PC-9 (cell line): ENCODE results near the gene ARMC12. TPM values are rescaled to one million over a fixed set of nuclear protein-coding genes. Genes with fewer than 3 reads are reported as not detected.

Source experiments
- BruUV-seq: library from RNA; stranded (reverse); fragments of 400-500 nt; replicated peaks from 2 replicates; lab custom pipeline; 2021; lab: Mats Ljungman, UMichigan
- CTCF ChIA-PET: fragments of 300-600 bp; sonication (Branson Sonifier 250); formaldehyde crosslinking; loops from one replicate; lab custom pipeline; 2022; ENCODE audit warnings: antibody characterized with exemption; lab: Charles Lee
- POLR2A ChIA-PET: fragments of 300-600 bp; sonication (Branson Sonifier 250); formaldehyde crosslinking; loops from one replicate; lab custom pipeline; 2022; ENCODE audit warnings: antibody characterized with exemption; ENCODE audit not compliant: unreplicated experiment; lab: Charles Lee
- DNase-seq, 2 experiments: peaks; one replicate each; pipeline versions ENCODE4 v3.0.0 to v3.0.0-alpha.2; 2015 to 2022; ENCODE audit warnings: mixed read lengths in 1 of 2
- H2AFZ ChIP-seq: fragments of 200-600 bp; sonication (generic); 2 replicates; pipeline ENCODE4 v1.8.1; 2017; ENCODE audit warnings: antibody characterized with exemption
- H3F3A ChIP-seq: fragments of 200-600 bp; sonication (generic); 2 replicates; pipeline ENCODE4 v1.8.1; 2017; ENCODE audit warnings: antibody characterized with exemption, mild to moderate bottlenecking, low read depth; ENCODE audit not compliant: insufficient read depth
- H3K27ac ChIP-seq: fragments of 200-600 bp; sonication (generic); 2 replicates; pipeline ENCODE4 v1.6.1; 2016; ENCODE audit warnings: mixed run types
- H3K27me3 ChIP-seq: fragments of 200-600 bp; sonication (generic); 2 replicates; pipeline ENCODE4 v1.6.1; 2016; ENCODE audit warnings: low read depth, mixed run types; ENCODE audit not compliant: insufficient read depth
- H3K36me3 ChIP-seq: fragments of 200-600 bp; sonication (generic); 2 replicates; pipeline ENCODE4 v1.6.1; 2016; ENCODE audit warnings: low read depth, mixed run types
- H3K4me1 ChIP-seq: fragments of 200-600 bp; sonication (generic); replicated peaks from 2 replicates; pipeline ENCODE4 v1.6.1; 2016; ENCODE audit warnings: mixed run types; ENCODE audit not compliant: insufficient read depth
- H3K4me2 ChIP-seq: fragments of 200-600 bp; sonication (generic); 2 replicates; pipeline ENCODE4 v1.6.1; 2017; ENCODE audit warnings: mixed run types
- H3K4me3 ChIP-seq: fragments of 200-600 bp; sonication (generic); 2 replicates; pipeline ENCODE4 v1.6.1; 2016; ENCODE audit warnings: mixed run types
- H3K79me2 ChIP-seq: fragments of 200-600 bp; sonication (generic); 2 replicates; pipeline ENCODE4 v1.6.1; 2017; ENCODE audit warnings: low read depth, mixed run types
- H3K9me2 ChIP-seq: fragments of 200-600 bp; sonication (generic); 2 replicates; pipeline ENCODE4 v1.8.1; 2017; ENCODE audit warnings: mild to moderate bottlenecking; ENCODE audit not compliant: insufficient read depth
- H3K9me3 ChIP-seq: fragments of 200-600 bp; sonication (generic); 2 replicates; pipeline ENCODE4 v1.8.1; 2016; ENCODE audit warnings: low read depth; ENCODE audit not compliant: insufficient read depth
- H4K20me1 ChIP-seq: fragments of 200-600 bp; sonication (generic); 2 replicates; pipeline ENCODE4 v1.8.1; 2017; ENCODE audit not compliant: insufficient read depth
- CTCF ChIP-seq: fragments of 200-600 bp; sonication (generic); conservative IDR thresholded peaks from 2 replicates; pipeline ENCODE4 v1.6.1; 2017; ENCODE audit warnings: mixed run types, antibody characterized with exemption, mild to moderate bottlenecking, moderate library complexity
- EZH2 ChIP-seq: fragments of 200-600 bp; sonication (generic); IDR thresholded peaks from 2 replicates; pipeline ENCODE4 v1.8.0; 2017; ENCODE audit warnings: antibody characterized with exemption, low read depth
- intact Hi-C: fragments of 100-400 bp; cut with micrococcal nuclease; formaldehyde crosslinking; loops from one replicate; pipeline ENCODE4 v1.10.0; 2022; ENCODE audit not compliant: unreplicated experiment
- total RNA-seq: library from RNA; stranded (reverse); gene quantifications from 2 replicates; pipeline ENCODE4 v1.2.3, GENCODE V29; 2021

Gene ARMC12
- total RNA-seq, 1 experiment from 2014 or later: 0.57 TPM

- no peak overlapping the region for H3K27ac ChIP-seq
- no TSS peak for BruUV-seq
- CTCF ChIA-PET: interaction anchor here (0.7 kb wide), 1 partner anchor 990 kb away, joined by 13 read pairs; no protein-coding TSS in a partner anchor
These were observed 25.1 kb upstream of the ARMC12 start for GRCh38 chr6:35711731-35712130.

GRCh38 chr6:35713006-35713767, 23.6 kb upstream of the ARMC12 start:
- H3K4me1 ChIP-seq: no peaks in the 10 kb centered on the region
- no peaks in the 10 kb centered on the region for H3K9me3 ChIP-seq
- H3K4me2 ChIP-seq: no peak overlapping the region
- H2AFZ ChIP-seq: no peak overlapping the region
- ChIA-PET POLR2A (interaction anchor here (0.5 kb wide), 1 partner anchor 256 kb away, joined by 5 read pairs; no protein-coding TSS in a partner anchor), CTCF (no interaction called here)
- no peaks in the 10 kb centered on the region for H4K20me1 ChIP-seq
- no peak overlapping the region for H3K4me3 ChIP-seq
- no peak for TF ChIP-seq CTCF
- TF ChIP-seq EZH2: no peak
- no peaks in the 10 kb centered on the region for H3K9me2 ChIP-seq
- H3K79me2 ChIP-seq: no peaks in the 10 kb centered on the region
- H3K27ac ChIP-seq: no peak overlapping the region
- H3K36me3 ChIP-seq: no peaks in the 10 kb centered on the region
- intact Hi-C loops: no loop called here
- no peaks in the 10 kb centered on the region for H3K27me3 ChIP-seq
- DNase-seq: no peak
- BruUV-seq: no TSS peak
- no peaks in the 10 kb centered on the region for H3F3A ChIP-seq

More at GRCh38 chr6:35711731-35712130, 25.1 kb upstream of the ARMC12 start:
- Histone ChIP-seq H3K79me2 (no peaks in the 10 kb centered on the region), H3K36me3 (no peaks in the 10 kb centered on the region), H3K9me3 (no peaks in the 10 kb centered on the region), H3K27me3 (no peaks in the 10 kb centered on the region), H3K9me2 (no peaks in the 10 kb centered on the region), H3F3A (no peaks in the 10 kb centered on the region), H2AFZ (no peak overlapping the region), H3K4me3 (no peak overlapping the region), H4K20me1 (no peaks in the 10 kb centered on the region), H3K4me2 (no peak overlapping the region), H3K4me1 (no peaks in the 10 kb centered on the region)
- no peak for TF ChIP-seq CTCF
- no peak for TF ChIP-seq EZH2
- intact Hi-C loops: no loop called here
- no peak for DNase-seq
- POLR2A ChIA-PET: no interaction called here

- CTCF ChIA-PET: interaction anchor here (0.7 kb wide), 1 partner anchor 53 kb away, joined by 3 read pairs; no protein-coding TSS in a partner anchor
- no peaks in the 10 kb centered on the region for H3K36me3 ChIP-seq
- TF ChIP-seq CTCF (no peak), EZH2 (no peak)
These were observed 20.0 kb upstream of the ARMC12 start for GRCh38 chr6:35716798-35717197.

More at GRCh38 chr6:35716798-35717197, 20.0 kb upstream of the ARMC12 start:
- H3F3A ChIP-seq: no peaks in the 10 kb centered on the region
- POLR2A ChIA-PET: no interaction called here
- no peaks in the 10 kb centered on the region for H3K9me2 ChIP-seq
- no peaks in the 10 kb centered on the region for H3K79me2 ChIP-seq
- no peak for DNase-seq
- no peaks in the 10 kb centered on the region for H4K20me1 ChIP-seq
- H3K27me3 ChIP-seq: no peaks in the 10 kb centered on the region
- H3K4me2 ChIP-seq: no peak overlapping the region
- H3K4me3 ChIP-seq: no peak overlapping the region
- BruUV-seq: no TSS peak
- intact Hi-C loops: no loop called here
- H3K9me3 ChIP-seq: no peaks in the 10 kb centered on the region
- H3K27ac ChIP-seq: no peak overlapping the region
- no peak overlapping the region for H2AFZ ChIP-seq
- H3K4me1 ChIP-seq: no peaks in the 10 kb centered on the region
